Measurements from ENCODE around the gene SESN1. TPM values are rescaled to one million over a fixed set of nuclear protein-coding genes. Genes with fewer than 3 reads are reported as not detected.

SESN1 gene
- polyA plus RNA-seq, 3 donors = 1.8 to 21.0 (median 3.1) TPM

- Histone ChIP-seq H3K27me3 (ENCODE audit: control insufficient read depth in 2 of 2, insufficient read depth in 2 of 2, low read length in 2 of 2) (no peaks in the 10 kb centered on the region), H3K79me2 (ENCODE audit: insufficient read depth, low read length) (no peaks in the 10 kb centered on the region), H3K4me2 (replicated peaks; ENCODE audit: extremely low read depth, low read length, poor library complexity, severe bottlenecking) (no peak overlapping the region), H3K4me3 (replicated peaks in 1 of 3; ENCODE audit: low read depth in 2 of 3, low read length in 3 of 3) (no peak overlapping the region), H4K20me1 (ENCODE audit: insufficient read depth, low read length) (no peaks in the 10 kb centered on the region), H2AFZ (ENCODE audit: insufficient read depth, low read depth, low read length, poor library complexity, severe bottlenecking) (no peak overlapping the region), H3K36me3 (replicated peaks in 1 of 2; ENCODE audit: control insufficient read depth in 1 of 2, insufficient read depth in 2 of 2, low read length in 2 of 2) (no peaks in the 10 kb centered on the region), H3K4me1 (ENCODE audit: control insufficient read depth in 1 of 2, insufficient read depth in 2 of 2, low read length in 2 of 2) (peaks cover 3 to 14% of the 10 kb centered on the region in 2 donors), H3K27ac (ENCODE audit: low read depth in 1 of 2, low read length in 2 of 2) (no peak overlapping the region), H3K9me3 (replicated peaks in 1 of 2; ENCODE audit: control insufficient read depth in 1 of 2, insufficient read depth in 1 of 2, low read length in 2 of 2) (no peaks in the 10 kb centered on the region), H3K9ac (ENCODE audit: insufficient read depth, low read length, poor library complexity, severe bottlenecking) (no peak overlapping the region)
- no peak for DNase-seq
- H3K9me3 Mint-ChIP-seq = peaks cover 0 to 4% (median 0%) of the 10 kb centered on the region in 7 donors
- no peak overlapping the region for H3K27ac Mint-ChIP-seq
- TF ChIP-seq CTCF (IDR thresholded peaks at IDR 0.05) = no peak
- no peaks in the 10 kb centered on the region for H3K36me3 Mint-ChIP-seq
- 100% methylated on average over 1 of the region's 5 CpGs for WGBS (ENCODE audit: insufficient coverage)
- peaks cover 0 to 2% (median 0%) of the 10 kb centered on the region in 3 donors for H3K27me3 Mint-ChIP-seq (ENCODE audit: low read depth in 3 of 3)
- H3K4me1 Mint-ChIP-seq = peaks cover 12% of the 10 kb centered on the region
- intact Hi-C loops (cut with micrococcal nuclease) = no loop called here
- H3K4me3 Mint-ChIP-seq = no peak overlapping the region
These were observed 153.9 kb downstream of the SESN1 start for GRCh38 chr6:108940741-108941140.

DNA sequence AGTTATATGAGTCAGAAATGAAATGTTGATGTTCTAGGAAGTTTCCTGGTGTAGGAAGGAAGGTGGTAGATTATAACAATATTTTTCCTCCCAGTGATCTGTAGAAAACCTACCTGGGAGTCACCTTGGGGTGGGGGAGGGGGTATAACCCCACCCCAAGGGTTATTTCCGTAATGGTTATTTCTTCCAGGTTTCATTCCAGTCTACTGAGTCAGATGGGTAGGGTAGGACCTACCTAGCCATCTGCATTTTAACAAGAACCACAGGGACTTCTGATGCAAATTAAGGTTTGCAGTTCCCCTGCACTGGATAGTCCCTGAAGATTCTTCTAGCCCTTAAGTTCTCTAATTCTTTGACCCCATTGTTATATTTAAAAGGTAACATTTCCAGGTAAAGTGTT, 157.5 kb downstream of the SESN1 start:
- Histone ChIP-seq H2AFZ (ENCODE audit: insufficient read depth, low read depth, low read length, poor library complexity, severe bottlenecking) (no peak overlapping the region), H3K27ac (ENCODE audit: low read depth in 1 of 2, low read length in 2 of 2) (no peak overlapping the region), H3K4me1 (ENCODE audit: control insufficient read depth in 1 of 2, insufficient read depth in 2 of 2, low read length in 2 of 2) (peaks cover 0 to 5% of the 10 kb centered on the region in 2 donors), H3K4me2 (replicated peaks; ENCODE audit: extremely low read depth, low read length, poor library complexity, severe bottlenecking) (no peak overlapping the region), H3K79me2 (ENCODE audit: insufficient read depth, low read length) (no peaks in the 10 kb centered on the region), H3K4me3 (replicated peaks in 1 of 3; ENCODE audit: low read depth in 2 of 3, low read length in 3 of 3) (no peak overlapping the region), H4K20me1 (ENCODE audit: insufficient read depth, low read length) (no peaks in the 10 kb centered on the region), H3K9me3 (replicated peaks in 1 of 2; ENCODE audit: control insufficient read depth in 1 of 2, insufficient read depth in 1 of 2, low read length in 2 of 2) (no peaks in the 10 kb centered on the region), H3K27me3 (ENCODE audit: control insufficient read depth in 2 of 2, insufficient read depth in 2 of 2, low read length in 2 of 2) (no peaks in the 10 kb centered on the region), H3K36me3 (replicated peaks in 1 of 2; ENCODE audit: control insufficient read depth in 1 of 2, insufficient read depth in 2 of 2, low read length in 2 of 2) (no peaks in the 10 kb centered on the region), H3K9ac (ENCODE audit: insufficient read depth, low read length, poor library complexity, severe bottlenecking) (no peak overlapping the region)
- WGBS (ENCODE audit: insufficient coverage) = no CpG with 5 or more reads among the region's 1 CpG
- intact Hi-C loops (cut with micrococcal nuclease) = no loop called here
- Mint-ChIP-seq H3K27me3 (ENCODE audit: low read depth in 3 of 3) (peaks cover 0 to 2% (median under 1%) of the 10 kb centered on the region in 3 donors), H3K9me3 (peaks cover 0 to 4% (median 0%) of the 10 kb centered on the region in 7 donors), H3K4me1 (peaks cover 3% of the 10 kb centered on the region), H3K36me3 (no peaks in the 10 kb centered on the region), H3K27ac (no peak overlapping the region), H3K4me3 (no peak overlapping the region)
- DNase-seq = no peak
- TF ChIP-seq CTCF (IDR thresholded peaks at IDR 0.05) = no peak

Small RNA genes lying within 50 kb of the gene (small RNA-seq; reads per million reads assigned to genes)
- not detected for gene RNU6-653P (ENCODE audit: insufficient read length, low read depth)

Other genes with a start within 250 kb of the SESN1 start
- 1 to 10 TPM; 1.7 to 7.4 (median 3.5) TPM for gene ARMC2, start 246.4 kb downstream of the SESN1 start, polyA plus RNA-seq
- 1 to 10 TPM; 3.4 to 5.2 (median 3.9) TPM for gene CEP57L1, start 661 bp upstream of the SESN1 start, polyA plus RNA-seq